ENCODE measurements around the gene SDK1.

DNA sequence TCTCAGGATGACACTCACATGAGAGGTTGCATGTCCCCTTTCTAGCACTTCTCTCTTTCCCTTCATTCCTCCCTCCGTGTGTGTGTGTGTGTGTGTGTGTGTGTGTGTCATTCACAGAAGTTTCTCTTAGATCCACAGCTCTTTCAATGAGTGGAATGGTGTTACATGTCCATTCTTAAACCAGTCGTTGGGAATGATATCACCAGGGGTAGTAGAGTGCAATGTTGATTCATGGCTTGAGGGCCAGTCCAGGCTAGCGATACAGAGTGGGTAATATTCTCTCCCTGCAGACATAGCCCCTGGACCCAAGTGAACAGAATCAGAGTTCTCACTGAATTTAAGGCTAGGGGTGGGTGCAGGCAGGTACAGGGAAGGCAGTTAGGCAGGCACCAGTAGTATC, 187.8 kb downstream of the SDK1 start:
- TF ChIP-seq POLR2A (IDR thresholded peaks at IDR 0.05): no peak
- TF ChIP-seq, protein P1, sequence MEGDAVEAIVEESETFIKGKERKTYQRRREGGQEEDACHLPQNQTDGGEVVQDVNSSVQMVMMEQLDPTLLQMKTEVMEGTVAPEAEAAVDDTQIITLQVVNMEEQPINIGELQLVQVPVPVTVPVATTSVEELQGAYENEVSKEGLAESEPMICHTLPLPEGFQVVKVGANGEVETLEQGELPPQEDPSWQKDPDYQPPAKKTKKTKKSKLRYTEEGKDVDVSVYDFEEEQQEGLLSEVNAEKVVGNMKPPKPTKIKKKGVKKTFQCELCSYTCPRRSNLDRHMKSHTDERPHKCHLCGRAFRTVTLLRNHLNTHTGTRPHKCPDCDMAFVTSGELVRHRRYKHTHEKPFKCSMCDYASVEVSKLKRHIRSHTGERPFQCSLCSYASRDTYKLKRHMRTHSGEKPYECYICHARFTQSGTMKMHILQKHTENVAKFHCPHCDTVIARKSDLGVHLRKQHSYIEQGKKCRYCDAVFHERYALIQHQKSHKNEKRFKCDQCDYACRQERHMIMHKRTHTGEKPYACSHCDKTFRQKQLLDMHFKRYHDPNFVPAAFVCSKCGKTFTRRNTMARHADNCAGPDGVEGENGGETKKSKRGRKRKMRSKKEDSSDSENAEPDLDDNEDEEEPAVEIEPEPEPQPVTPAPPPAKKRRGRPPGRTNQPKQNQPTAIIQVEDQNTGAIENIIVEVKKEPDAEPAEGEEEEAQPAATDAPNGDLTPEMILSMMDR (IDR thresholded peaks at IDR 0.05): no peak
